GM12874 (cell line): ENCODE measurements around the gene SDHAF4.

Source experiments
- CTCF ChIP-seq: IDR thresholded peaks from 2 replicates; pipeline ENCODE4 v1.5.1; 2011; ENCODE audit warnings: low read depth, mild to moderate bottlenecking, control low read depth, low read length, moderate library complexity; ENCODE audit not compliant: insufficient read depth

The SDHAF4 gene

GRCh38 chr6:70563530-70563929 lies 3.2 kb upstream of the SDHAF4 start:
- no peak for TF ChIP-seq CTCF

DNA sequence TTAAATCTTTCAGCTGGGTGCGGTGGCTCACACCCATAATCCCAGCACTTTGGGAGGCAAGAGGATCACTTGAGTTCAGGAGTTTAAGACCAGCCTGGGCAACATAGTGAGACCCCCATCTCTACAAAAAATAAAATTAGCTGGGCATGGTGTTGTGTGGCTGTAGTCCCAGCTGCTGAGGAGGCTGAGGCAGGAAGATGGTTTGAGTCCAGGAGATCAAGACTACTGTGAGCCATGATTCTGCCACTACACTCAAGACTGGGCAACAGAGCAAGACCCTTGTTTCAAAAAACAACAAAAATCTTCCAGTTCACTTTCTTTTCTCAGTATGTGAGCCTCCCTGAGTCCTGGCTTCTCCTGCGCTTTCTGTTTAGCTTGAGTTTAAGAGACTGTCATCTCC lies 7.9 kb downstream of the SDHAF4 start:
- TF ChIP-seq CTCF, result no peak

GRCh38 chr6:70575899-70576495 lies 9.3 kb downstream of the SDHAF4 start:
- no peak for TF ChIP-seq CTCF

- TF ChIP-seq CTCF, result no peak
These were observed 19.4 kb downstream of the SDHAF4 start for GRCh38 chr6:70586114-70586513.

DNA sequence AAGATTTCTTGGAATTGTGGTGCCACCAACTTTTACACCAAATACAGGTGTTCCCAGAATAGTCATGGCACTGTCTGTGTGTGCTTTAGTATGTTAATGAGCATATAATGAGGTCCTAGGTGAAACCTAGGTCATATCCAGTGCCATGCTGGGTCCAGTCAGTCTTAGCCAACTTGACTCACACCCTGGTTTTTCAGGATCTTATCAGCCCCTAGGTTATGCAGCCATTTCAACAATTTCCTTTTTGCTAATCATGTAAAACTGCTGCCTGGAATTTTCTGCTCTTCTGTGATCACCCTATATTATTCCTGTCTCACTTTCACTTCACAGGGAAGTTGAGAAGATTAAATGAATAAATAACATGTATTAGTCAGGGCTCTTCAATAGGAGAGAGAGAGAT lies 23.7 kb downstream of the SDHAF4 start:
- TF ChIP-seq CTCF, result no peak

GRCh38 chr6:70592391-70593117 lies 25.8 kb downstream of the SDHAF4 start:
- no peak for TF ChIP-seq CTCF

GRCh38 chr6:70593118-70593486 lies 26.4 kb downstream of the SDHAF4 start:
- no peak for TF ChIP-seq CTCF
